ENCODE data around the gene CCDC192.

Gene CCDC192

DNA sequence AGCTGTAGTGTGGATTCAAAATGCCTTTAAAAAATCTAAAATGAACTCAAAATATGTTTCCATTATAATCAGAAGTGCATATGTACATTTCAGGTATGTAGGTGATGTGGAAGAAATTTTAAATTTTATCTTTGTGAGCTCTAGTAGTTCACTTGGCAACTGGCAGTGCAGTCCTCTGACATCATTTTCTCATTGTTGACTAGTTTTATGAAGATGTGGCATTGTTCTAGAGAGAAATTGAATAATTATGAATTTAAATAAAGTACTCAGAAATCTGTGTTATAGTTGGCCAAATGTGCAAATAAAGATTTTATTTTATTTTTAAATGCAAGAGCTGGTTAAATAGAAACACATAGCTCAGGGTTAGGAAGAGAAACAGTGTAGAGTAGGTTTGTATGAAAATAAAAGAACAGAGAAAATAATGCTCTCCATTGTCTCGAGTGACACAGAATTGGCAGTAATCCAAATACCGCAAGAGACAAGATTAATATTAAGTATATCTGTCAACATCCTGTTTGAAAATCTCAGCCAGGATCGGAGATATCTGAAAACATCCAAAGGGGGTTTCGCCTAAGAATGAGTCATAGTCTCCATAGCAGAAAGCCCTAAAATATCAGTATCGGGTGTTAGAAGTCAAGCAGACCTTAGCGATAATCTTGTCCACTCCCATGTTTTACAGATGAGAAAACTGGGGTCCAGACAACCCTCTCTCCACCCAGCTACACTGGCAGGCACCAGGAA, 189.4 kb downstream of the CCDC192 start:
- peak; percentile 85 for ATAC-seq
- TF ChIP-seq GLIS3 (CRISPR knock-in tag; IDR thresholded peaks at IDR 0.05), result no peak
- TF ChIP-seq ISL1 (CRISPR knock-in tag; IDR thresholded peaks at IDR 0.05), result peak; percentile 73
- TF ChIP-seq PPARA (CRISPR knock-in tag; IDR thresholded peaks at IDR 0.05; ENCODE audit: borderline replicate concordance), result no peak
- no peak for TF ChIP-seq RARB (CRISPR knock-in tag; IDR thresholded peaks at IDR 0.05)
- no peak for TF ChIP-seq BACH2 (CRISPR knock-in tag; IDR thresholded peaks at IDR 0.05; ENCODE audit: borderline replicate concordance)
- TF ChIP-seq ZC3H10 (CRISPR knock-in tag; IDR thresholded peaks at IDR 0.05), result no peak
- no peak for TF ChIP-seq ARNTL (CRISPR knock-in tag; IDR thresholded peaks at IDR 0.05; ENCODE audit: borderline replicate concordance, low read depth)
- TF ChIP-seq ESRRG (CRISPR knock-in tag; IDR thresholded peaks at IDR 0.05), result no peak
- no peak for TF ChIP-seq OSR1 (CRISPR knock-in tag; IDR thresholded peaks at IDR 0.05)
- TF ChIP-seq, protein P1, sequence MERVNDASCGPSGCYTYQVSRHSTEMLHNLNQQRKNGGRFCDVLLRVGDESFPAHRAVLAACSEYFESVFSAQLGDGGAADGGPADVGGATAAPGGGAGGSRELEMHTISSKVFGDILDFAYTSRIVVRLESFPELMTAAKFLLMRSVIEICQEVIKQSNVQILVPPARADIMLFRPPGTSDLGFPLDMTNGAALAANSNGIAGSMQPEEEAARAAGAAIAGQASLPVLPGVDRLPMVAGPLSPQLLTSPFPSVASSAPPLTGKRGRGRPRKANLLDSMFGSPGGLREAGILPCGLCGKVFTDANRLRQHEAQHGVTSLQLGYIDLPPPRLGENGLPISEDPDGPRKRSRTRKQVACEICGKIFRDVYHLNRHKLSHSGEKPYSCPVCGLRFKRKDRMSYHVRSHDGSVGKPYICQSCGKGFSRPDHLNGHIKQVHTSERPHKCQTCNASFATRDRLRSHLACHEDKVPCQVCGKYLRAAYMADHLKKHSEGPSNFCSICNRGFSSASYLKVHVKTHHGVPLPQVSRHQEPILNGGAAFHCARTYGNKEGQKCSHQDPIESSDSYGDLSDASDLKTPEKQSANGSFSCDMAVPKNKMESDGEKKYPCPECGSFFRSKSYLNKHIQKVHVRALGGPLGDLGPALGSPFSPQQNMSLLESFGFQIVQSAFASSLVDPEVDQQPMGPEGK (CRISPR knock-in tag; IDR thresholded peaks at IDR 0.05; ENCODE audit: borderline replicate concordance), result 0 out of 2 replicates have a peak, but pooled peaks have one; percentile 15
- TF ChIP-seq ZFP3 (CRISPR knock-in tag; IDR thresholded peaks at IDR 0.05), result no peak

DNA sequence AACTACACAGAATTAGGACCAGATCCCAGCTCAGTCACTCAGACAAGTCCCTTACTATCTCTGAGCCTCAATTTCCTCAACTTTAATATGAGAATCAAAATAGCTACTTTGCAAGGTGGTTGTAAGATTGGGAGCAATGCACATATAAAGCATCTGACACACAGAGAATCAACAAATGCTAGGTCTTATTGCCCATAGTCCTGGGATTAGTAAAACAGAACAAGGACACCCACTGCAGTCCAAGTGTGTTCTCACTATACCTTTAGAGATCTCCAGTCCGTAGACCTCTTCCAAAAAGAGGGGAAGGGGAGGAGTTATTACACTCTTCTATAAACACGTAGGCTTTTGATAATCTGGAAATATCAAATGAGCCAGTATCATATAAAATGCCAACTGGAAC, 190.0 kb downstream of the CCDC192 start:
- peak; percentile 51 for ATAC-seq
- TF ChIP-seq, protein P1 (CRISPR knock-in tag; IDR thresholded peaks at IDR 0.05; ENCODE audit: borderline replicate concordance), result no peak
- TF ChIP-seq ESRRG (CRISPR knock-in tag; IDR thresholded peaks at IDR 0.05) (no peak), CSRNP3 (CRISPR knock-in tag; IDR thresholded peaks at IDR 0.05) (no peak), ARNTL (CRISPR knock-in tag; IDR thresholded peaks at IDR 0.05; ENCODE audit: borderline replicate concordance, low read depth) (no peak), OSR1 (CRISPR knock-in tag; IDR thresholded peaks at IDR 0.05) (no peak), CSDC2 (CRISPR knock-in tag; IDR thresholded peaks at IDR 0.05) (no peak)
- TF ChIP-seq, protein P2, sequence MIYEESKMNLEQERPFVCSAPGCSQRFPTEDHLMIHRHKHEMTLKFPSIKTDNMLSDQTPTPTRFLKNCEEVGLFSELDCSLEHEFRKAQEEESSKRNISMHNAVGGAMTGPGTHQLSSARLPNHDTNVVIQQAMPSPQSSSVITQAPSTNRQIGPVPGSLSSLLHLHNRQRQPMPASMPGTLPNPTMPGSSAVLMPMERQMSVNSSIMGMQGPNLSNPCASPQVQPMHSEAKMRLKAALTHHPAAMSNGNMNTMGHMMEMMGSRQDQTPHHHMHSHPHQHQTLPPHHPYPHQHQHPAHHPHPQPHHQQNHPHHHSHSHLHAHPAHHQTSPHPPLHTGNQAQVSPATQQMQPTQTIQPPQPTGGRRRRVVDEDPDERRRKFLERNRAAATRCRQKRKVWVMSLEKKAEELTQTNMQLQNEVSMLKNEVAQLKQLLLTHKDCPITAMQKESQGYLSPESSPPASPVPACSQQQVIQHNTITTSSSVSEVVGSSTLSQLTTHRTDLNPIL (CRISPR knock-in tag; IDR thresholded peaks at IDR 0.05; ENCODE audit: low read depth), result no peak

- ATAC-seq, result no peak
- TF ChIP-seq ZFP30 (CRISPR knock-in tag; IDR thresholded peaks at IDR 0.05) (no peak), GLIS3 (CRISPR knock-in tag; IDR thresholded peaks at IDR 0.05) (no peak), TCF4 (CRISPR knock-in tag; IDR thresholded peaks at IDR 0.05; ENCODE audit: borderline replicate concordance) (no peak), ZFP3 (CRISPR knock-in tag; IDR thresholded peaks at IDR 0.05) (no peak), ZNF565 (CRISPR knock-in tag; conservative IDR thresholded peaks at IDR 0.05; ENCODE audit: low read depth) (no peak), TOX (CRISPR knock-in tag; IDR thresholded peaks at IDR 0.05; ENCODE audit: borderline replicate concordance) (no peak)
- TF ChIP-seq, protein P3, sequence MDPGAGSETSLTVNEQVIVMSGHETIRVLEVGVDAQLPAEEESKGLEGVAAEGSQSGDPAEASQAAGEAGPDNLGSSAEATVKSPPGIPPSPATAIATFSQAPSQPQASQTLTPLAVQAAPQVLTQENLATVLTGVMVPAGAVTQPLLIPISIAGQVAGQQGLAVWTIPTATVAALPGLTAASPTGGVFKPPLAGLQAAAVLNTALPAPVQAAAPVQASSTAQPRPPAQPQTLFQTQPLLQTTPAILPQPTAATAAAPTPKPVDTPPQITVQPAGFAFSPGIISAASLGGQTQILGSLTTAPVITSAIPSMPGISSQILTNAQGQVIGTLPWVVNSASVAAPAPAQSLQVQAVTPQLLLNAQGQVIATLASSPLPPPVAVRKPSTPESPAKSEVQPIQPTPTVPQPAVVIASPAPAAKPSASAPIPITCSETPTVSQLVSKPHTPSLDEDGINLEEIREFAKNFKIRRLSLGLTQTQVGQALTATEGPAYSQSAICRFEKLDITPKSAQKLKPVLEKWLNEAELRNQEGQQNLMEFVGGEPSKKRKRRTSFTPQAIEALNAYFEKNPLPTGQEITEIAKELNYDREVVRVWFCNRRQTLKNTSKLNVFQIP (CRISPR knock-in tag; IDR thresholded peaks at IDR 0.05; ENCODE audit: borderline replicate concordance, low read depth), result no peak
Observed at GRCh38 chr5:127894461-127894860, 191.3 kb downstream of the CCDC192 start.

Data from SK-N-SH treated with all-trans-retinoic acid at 6 μM for 48 hours (cell line).